T-helper 9 cell (primary cell): ENCODE results near the gene TMEM209.
A peak's percentile ranks its signal among the peaks of the same experiment; 100 is the strongest.
"Not testable (repeated sequence)": the region's sequence is repeated elsewhere in the genome, so short reads cannot be mapped to it uniquely, and the experiment has no call there.

Source experiments
- DNase-seq: peaks from one replicate; pipeline ENCODE4 v3.0.0-alpha.2; 2020

Gene TMEM209

DNA sequence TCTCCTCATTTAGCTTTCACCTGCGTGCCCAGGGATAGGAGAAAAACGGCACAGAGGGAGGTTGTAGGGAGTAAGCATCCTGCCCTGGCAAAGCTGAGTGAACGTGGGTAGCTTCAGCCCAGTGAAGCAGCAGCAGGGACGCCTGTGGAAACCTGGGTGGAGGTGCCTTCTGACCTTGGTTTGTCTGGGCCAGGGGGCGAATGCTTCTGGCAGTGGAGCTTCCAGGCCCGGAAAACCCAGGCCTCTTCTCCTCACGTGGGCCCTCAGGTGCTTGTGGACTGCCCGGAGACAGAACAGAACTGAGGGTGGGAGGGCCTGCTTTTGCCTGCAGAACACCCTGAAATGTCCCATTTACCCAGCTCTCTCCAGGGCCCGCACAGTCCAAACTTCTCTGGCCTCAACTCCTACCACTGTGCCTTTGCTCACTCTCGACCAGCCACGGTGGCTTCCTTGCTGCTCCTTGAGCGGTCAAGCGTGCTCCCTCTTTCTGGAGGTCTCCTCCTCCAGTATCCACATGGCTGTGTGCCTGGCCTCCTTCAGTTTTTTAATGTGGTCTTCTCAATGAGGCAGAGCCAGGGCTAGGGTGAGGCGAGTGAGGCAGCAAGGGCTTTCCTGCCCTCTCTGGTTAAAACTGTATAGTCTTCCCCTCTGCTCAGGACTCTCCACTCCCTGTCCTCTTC, 62.4 kb downstream of the TMEM209 start:
- no peak for DNase-seq

DNA sequence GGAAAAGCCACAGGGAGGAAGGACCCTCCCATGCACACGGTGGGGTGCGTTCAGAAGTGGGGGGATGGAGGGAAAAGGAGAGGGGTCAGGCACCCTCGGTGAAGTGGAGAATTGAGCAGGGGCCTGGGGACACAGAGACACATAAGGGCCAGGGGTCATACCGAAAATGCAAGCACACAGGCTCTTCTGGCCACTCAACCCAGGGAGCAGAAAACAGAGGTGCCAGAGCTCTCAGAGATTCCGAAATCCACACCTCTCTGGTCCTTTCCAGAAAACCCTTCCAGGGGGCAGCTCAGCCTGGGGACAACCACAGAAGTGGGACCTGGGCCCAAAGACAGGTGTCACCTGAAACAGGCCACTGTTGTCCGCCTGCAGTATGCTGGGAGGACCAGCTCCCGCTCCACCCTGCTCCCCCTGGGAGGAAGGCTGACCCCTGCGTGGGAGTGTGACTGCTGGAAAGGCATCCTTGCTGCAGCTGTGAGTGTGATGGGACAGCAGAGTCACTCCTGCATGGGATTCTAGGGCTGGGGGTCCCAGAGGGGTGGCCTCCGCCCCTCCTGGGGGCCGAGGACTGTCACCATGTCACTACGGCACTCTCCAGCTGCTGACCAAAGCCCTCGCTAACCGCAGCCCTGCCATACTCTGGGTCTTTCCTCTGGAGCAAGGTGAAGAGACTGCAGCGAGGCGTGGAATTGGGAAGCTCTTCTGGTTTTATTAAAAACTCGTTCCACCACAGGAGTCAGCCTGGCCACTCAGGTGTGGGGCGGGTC, 63.1 kb downstream of the TMEM209 start:
- no peak for DNase-seq

DNA sequence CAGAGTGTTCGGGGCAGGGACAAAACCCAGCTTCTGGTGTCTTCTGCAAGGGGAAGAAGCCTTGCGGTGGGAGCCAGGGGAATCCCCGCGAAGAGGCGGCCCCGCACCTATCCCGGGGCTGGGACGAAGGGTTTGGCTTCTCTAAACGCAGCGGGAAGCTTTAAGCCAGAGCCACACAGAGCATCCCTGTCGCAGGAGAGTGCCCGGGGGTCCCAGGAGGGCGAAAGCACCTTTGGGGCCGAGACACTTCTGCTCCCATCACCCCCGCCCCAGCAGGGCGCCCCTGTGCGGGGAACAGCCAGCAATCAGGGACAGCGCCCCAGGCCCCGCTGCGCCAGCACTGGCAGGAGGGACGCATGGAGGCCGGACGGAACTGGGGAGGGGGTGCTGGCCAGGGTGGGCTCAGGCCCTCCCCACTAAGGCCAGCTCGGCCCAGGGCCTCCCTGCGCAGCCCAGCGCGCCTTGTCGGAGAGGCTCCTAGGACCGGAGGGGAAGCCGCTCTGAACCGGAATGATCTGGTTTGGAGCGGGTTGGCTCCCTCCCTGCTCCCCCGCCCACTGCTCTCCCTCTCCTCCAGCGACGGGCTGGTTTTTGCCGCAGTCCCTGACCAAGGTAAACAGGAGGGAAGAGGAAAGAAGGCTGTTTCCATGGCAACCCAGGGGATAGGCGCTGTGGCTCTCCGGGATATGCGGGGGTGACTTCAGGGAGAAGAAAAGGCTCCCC, 63.9 kb downstream of the TMEM209 start:
- peak; percentile 18 for DNase-seq

DNA sequence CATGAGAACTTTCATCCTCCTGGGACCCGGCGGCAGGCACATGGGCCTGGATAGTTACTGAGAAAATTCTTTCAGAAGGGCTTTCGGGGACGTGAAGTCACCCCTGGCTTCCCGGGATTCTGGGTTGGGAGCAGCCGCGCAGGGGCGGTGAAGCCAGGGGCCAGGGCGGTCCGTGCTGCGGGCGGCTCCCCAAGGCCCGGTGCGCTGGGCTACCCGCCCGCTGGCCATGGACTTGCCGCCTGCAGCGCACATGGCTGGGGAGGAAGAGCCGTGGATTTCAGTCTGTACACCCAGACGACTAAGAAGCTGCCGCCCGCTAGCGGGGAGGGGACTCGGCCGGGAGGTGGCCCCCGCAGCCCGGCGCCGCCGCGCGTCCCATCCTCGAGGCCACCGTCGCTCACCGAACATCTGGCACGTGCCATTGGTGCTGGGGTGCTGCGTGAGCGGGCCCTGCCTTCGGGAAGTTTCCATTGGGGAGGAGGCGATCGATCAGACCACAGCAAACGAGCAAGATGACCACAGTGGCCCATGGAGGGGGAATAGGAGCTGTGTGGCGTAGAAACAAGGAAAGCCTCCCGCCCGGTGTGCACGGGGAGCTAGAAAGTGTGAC, 64.5 kb downstream of the TMEM209 start:
- DNase-seq = no peak

DNA sequence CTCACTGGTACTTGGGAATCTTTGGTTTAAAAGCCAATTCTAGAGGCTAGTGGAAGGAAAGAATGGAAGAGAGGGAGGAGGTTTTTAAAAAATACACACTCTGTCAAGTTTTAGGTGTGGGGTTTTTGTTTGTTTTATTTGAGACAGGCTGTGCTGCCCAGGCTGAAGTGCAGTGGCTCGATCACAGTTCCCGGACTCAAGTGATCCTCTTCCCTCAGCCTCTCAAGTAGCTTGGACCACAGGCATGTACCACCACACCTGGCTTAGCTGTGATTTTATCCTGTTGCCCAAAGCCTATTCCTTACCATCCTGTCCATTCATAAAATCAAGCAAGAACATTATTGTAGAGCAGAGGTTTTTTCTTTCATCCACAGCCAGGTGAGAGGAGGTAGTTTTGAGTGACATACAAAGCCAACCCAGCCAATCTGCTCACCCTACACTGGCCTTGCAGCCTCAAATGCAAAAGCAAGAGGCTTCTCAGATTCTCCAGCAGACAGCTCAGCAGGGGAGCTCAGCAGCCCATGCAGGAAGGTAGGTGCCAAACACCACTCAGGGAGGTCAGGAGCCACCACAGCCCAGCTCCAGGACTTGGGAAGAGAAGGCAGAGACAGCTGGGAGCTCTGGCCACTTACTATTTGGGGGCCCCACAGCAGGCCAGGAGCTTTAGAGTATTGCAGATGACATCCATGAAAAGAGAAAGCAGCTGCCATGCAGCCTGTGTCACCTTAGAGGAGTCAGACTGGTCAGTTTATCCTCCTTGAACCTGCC, 65.8 kb downstream of the TMEM209 start:
- no peak for DNase-seq

DNA sequence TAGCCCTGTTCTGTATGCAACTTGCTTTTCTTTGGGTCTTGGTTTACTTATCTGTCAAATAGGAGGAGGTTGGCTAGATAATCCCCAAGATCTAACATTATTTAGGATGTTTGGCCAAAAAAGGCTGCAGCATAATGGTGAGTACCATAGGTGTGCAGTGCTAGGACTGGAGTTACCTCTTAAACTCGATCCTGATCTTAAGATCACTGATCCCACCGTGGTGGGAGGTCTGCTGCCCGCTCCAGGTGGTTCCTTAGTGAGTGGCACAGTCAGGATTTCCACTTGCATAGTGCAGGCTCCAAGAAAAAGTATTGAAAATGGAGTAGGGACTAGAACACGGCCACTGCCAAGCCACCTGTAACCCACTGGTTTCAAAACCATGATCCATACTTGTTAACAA, 68.0 kb downstream of the TMEM209 start:
- no peak for DNase-seq

DNA sequence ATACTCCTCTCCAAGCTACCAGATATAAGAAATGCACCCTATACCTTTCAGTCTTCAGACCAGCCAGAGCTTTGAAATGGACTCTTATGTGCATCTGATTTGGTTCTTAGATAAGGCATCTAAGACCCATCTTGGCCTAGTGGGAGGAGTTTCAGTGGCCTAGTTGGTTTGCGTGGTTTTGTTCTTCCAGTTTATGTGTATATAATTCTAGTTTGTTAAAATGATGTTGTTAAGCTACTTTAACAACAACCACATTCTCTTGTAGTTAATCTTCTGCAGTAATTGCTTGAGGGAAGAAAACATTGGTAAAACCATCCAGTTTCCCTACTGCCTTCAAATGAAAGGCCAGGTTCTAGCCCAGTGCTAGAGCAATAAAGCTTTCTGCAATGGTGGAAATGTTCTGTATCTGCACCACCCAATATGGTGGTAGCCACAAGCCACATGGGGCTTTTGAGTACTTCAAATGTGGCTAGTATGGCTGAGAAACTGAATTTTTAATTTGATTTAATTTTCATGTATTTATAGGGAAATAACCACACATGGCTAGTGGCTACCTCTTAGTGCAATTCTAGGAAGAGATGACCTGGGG, 68.5 kb downstream of the TMEM209 start:
- DNase-seq = no peak

DNA sequence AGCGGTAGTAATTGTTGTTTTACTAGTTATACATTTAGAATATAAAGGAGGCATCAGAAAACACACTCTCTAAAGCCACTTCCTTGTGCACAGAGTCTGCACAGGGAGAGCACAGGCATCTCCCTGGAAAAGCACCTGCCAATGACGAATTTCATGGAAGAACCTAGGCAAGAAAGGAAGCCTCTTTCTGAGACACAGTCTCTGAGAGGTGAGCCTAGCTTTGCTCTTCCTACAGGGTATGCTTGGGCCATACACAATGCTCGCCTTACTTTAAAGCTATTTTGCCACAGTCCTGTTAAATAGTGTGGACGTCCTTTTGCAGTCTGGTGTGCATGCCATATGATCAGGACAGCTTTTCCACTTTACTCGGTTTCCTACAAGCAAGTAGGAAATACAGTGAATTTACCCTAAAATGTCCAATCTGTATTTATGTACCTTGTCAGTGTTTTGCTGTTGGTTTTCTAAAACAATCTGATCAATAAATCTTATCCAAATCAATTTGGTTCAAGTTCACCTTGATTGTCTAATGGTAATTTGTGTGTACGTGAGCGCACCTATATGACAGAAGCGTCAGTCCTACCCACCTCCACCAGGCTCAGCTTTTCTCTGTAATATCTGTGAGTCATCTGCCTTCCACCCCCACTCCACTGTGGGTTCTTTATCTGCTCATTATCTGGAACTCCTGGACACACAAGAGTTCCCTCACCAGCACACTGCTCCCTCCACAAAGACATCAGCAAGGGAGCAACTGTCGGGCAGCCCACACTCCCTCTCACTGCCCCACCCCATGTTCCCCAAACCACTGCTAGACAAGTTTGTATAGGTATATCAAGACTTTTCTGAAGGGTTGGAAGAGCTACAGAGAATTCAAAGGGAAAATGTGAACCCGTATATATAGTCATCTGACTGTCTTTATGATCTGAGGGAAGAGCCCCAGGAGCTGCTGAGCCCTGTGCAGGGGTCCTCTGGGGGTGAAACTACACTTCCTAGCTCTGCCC, 69.7 kb downstream of the TMEM209 start:
- no peak for DNase-seq

DNA sequence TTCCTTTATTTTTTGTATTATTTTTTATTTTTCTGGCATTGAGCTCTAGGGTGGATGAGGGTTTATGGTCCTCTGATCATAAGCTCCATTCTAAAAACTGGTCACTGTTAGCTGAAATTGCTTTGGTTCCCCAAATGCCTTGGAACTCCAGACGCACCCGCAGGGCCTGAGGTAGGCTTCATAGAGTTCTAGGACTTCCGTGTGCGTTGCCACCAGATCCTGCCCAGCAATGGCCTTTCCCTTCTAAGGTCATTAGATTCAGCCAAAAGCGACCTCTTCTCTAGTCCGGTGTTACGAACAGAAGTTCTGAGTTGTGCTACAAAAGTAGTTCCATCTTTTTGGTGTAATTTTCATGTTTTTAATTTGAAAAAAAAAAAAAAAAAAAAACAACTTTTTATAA, 70.5 kb downstream of the TMEM209 start:
- DNase-seq = no peak

DNA sequence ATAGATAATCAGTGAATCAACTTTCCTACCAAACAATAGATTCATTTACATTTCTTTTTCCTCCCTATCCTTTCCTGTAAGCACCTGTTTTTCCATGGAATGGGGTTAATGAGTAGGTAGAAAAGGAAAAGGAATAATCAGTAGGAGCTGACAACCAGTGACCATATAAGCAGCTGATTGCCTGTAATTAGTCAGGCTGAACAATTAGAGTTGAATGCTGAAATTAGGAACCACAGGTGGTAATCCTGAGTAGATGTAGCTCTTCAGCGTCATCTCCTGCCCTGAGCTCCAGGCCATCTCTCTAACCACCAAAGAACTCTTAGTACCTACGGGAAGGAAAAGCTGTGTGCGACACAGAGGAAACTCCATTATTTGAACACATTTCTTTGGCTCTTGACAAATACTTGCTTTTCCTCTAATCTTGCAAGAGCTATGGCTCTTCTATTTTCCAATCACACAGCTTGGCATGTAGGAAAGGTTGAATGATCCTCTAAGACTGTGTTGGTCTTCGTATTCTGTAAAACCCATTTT, 71.0 kb downstream of the TMEM209 start:
- no peak for DNase-seq

DNA sequence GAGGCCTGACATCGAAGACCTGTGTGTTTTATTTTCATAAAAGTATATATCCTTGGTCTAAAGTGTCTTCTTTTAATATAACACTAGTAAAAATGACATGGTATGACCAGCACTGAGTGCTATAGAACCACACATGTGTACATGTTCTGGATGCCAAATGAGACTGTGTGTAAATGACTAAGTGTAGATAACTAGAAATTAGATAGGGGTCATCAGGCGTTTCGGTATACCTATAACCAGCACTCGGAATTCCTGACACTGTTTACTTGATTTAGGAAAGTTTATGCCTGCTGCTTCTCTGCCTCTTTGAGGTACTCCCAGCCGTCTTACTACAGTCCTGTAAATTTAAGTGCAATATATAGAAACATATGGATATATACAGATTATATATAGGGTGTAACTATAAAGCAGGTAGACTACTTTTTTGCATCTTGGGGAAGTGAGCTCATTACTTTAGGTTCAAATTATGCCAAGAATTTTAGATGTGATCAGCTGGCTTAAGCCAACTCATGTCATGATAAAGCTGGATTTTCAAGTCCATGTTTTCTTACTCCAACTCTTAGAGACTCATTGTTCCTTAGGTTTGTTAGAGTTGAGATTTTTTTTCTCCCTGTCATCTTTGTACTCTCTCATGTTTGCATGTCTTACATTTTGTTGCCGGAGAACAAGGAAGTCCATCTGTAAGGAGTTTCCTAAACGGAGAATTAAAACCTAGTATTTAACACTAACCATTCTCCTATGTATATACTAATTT, 72.0 kb downstream of the TMEM209 start:
- DNase-seq = no peak

DNA sequence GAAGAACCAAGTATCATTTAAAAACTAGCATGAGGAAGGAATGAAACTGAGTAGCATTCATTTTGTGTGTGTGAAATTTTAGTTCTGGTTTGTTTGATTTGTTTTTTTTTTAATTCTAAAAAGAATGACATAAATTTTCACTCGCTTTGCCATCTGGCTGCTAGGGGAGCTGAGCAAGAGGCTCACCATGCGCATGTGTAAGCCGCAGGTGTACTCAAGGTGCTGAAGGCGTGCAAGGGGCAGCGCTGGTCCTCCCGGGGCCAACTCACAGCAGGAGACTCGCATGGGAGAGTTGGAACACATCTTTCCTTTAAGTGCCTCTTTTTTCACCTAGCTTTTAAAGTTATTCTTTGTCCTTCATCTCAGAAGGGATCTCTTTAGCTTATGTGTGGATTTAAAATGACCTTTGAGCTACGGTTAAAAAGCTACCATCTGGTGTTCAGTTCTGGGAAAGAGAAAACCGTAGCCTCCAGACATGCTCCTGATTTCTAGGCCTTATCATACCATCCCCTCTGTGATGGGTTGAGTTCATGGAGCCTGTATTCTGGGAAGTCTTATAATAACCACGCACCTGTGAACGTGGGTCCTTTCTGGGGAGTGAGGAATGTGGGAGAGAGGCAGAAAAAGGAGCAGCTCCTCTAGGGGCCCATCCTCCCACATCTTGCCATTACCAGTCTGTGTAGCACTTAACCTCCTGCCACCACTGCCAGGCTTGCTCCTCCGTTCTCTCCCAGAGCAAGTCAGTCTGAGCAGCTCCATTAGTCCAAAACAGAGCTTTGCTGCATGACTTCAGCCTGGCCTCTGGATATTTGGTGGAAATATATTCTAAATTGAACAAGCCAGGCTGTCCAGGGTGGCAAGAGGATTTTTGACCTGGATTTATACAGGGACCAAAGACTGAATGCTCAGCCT, 73.0 kb downstream of the TMEM209 start:
- DNase-seq = no peak

DNA sequence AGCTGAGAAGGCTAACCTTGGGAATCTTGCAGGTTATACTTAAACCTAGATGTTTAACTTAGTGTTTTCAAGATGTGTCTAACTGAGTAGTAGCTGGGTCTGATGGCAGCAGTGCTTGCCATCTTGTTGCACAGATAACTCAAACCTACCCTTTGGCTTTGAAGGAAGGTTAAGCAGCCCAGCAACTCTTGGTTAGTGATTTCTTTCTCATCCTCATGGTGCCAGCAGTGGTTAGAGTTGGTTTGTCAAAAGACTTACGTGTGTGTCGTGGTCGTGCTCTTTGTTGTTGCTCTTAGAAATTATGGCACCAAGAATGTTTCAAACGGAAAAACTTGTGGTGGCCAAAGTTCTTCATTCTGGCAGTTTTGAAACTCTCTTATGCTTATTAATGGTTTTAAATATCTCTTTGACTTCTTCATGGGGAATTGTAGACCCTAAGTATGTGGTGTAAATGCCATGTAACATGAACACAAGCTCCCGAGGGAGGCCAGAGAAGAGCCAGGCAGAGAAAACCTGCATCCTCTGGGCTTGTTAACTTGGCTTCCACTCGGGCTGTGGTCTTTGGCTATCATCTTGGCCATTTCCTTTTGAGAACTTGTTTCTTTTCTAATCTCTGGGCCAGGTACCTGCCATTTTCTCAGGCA, 73.9 kb downstream of the TMEM209 start:
- no peak for DNase-seq

DNA sequence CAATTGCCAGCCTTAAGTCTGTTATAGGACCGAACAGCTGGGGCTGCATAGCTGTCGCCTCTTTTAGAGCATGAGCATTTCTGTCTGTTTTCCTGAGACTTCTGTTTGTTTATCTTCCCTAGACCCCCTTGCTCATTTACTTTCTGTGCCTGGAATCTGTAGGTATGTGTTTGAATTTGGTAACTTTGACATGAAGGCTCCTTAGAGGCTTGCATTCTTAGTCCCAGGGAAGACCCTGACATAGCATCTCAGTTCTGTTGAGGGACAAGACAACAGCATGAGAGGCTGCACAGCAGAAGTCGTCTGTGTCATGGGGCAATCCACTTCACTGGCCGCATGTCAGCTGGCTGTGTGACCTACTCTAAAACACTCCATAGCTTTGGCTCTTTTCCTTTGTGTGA, 76.2 kb downstream of the TMEM209 start:
- DNase-seq = no peak

DNA sequence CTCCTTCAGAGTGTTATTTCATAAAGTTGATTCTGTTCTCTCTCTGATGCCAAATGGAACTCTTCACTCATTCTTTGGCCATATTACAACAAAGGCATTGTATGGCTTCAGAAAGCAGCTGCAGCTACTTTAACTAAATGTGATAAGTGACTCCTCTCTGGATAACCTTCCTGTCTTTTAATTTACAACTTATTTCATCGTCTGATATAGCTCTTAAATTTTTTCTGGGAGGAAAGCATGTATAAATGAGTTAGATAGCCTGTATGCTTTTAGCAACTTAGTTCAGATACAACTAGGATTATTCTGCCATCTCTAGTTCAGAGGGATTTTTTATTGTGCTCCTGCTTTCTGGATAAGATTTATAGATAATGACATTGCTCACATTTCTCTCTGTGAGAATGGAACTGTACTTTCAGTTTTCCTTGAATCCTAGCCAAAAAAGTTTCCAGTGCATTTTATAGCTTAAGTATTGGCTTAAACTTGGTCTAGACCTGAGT, 77.3 kb downstream of the TMEM209 start:
- no peak for DNase-seq

DNA sequence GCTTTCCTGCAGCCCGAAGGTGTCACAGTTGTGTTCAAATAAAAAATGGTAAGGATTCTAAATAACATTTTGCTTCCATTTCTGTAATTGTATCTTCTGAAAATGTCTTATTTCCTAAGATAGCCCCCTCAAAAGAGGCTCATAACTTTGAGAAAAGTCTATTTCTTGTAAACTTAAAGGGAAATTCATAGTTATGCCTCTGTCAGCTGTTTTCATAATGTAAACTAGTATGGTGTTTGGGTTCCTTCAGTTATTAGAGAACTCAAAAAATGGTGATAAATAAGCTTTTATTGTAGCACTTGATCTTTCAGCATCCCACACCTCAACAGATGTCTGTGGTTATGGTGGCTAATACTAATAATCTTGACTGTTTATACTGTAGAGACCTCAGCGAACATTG, 77.8 kb downstream of the TMEM209 start:
- DNase-seq = no peak

DNA sequence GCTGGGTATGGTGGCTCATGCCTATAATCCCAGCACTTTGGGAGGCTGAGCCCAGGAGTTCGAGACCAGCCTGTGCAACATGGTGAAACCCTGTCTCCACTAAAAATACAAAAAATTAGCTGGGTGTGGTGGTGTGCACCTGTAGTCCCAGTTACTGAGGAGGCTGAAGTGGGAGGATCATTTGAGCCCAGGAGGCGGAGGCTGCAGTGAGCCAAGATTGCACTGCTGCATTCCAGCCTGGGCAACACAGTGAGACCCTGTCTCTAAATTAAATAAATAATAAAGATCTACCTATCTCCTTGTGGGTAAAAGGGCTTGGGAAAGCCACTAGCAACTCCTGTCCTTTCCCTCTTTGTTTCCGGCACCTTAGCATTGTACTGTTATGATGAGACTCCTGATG, 78.4 kb downstream of the TMEM209 start:
- DNase-seq = not testable (repeated sequence)

DNA sequence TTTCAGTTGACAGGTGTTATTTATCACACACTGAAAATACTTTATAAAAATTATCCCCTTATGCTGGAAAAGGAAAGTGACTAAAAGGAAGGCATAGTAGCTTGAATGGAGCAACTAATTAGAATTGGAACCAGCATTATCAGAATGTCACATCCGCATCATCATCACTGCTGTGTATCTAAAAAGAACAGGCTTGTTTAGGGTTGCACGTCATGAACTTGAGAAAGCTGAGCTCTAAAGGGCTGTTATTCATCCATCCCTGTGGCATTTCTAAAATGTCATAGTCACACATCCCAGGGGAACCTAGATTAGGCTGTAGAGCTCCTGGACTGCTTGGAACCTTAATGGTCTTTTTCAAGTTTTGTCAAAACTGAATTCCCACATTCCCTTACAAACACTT, 80.5 kb downstream of the TMEM209 start:
- no peak for DNase-seq
